HepG2 (cell line): ENCODE results near the gene UBXN6. TPM values are rescaled to one million over a fixed set of nuclear protein-coding genes. Genes with fewer than 3 reads are reported as not detected.

Experiments used
- ARNTL ChIP-seq: sonication (generic); formaldehyde crosslinking; IDR thresholded peaks from 2 replicates; pipeline ENCODE4 v1.4.0; 2020; ENCODE audit warnings: mild to moderate bottlenecking, missing genetic modification reagents
- CBX1 ChIP-seq: IDR thresholded peaks from one replicate; pipeline ENCODE4 v1.6.1; 2016; ENCODE audit warnings: antibody characterized with exemption, low read depth
- EEA1 ChIP-seq: sonication (generic); formaldehyde crosslinking; IDR thresholded peaks from 2 replicates; pipeline ENCODE4 v1.5.1; 2020; ENCODE audit warnings: mild to moderate bottlenecking, missing genetic modification reagents, borderline replicate concordance
- ETV6 ChIP-seq: sonication (generic); formaldehyde crosslinking; conservative IDR thresholded peaks from 2 replicates; pipeline ENCODE4 v1.4.0; 2020; ENCODE audit warnings: missing genetic modification reagents
- GPN1 ChIP-seq: sonication (generic); formaldehyde crosslinking; IDR thresholded peaks from 2 replicates; pipeline ENCODE4 v1.5.1; 2020; ENCODE audit warnings: missing genetic modification reagents, borderline replicate concordance
- HBP1 ChIP-seq: IDR thresholded peaks from 2 replicates; pipeline ENCODE4 v1.6.1; 2016; ENCODE audit warnings: low read depth, control low read depth
- HDAC6 ChIP-seq: fragments of 200-600 bp; sonication (generic); IDR thresholded peaks from 2 replicates; pipeline ENCODE4 v1.7.0; 2017; ENCODE audit warnings: mild to moderate bottlenecking, antibody characterized with exemption, low read length, low read depth
- MIER2 ChIP-seq: IDR thresholded peaks from 2 replicates; pipeline ENCODE4 v1.6.1; 2016; ENCODE audit warnings: missing biosample characterization, missing genetic modification reagents
- MIXL1 ChIP-seq: IDR thresholded peaks from 2 replicates; pipeline ENCODE4 v1.6.1; 2016
- MLXIP ChIP-seq: sonication (generic); formaldehyde crosslinking; IDR thresholded peaks from 2 replicates; pipeline ENCODE4 v1.9.0; 2021; ENCODE audit warnings: missing genetic modification reagents, borderline replicate concordance
- PRPF4 ChIP-seq: fragments of 200-400 bp; formaldehyde crosslinking; IDR thresholded peaks from 2 replicates; pipeline ENCODE4 v1.6.1; 2016; ENCODE audit warnings: low read length, low read depth; ENCODE audit not compliant: poor library complexity, severe bottlenecking
- SKI ChIP-seq: fragments of 450-650 bp; IDR thresholded peaks from one replicate; pipeline ENCODE4 v1.6.1; 2018; ENCODE audit warnings: mild to moderate bottlenecking; ENCODE audit not compliant: partially characterized antibody
- SP1 ChIP-seq, 2 experiments: fragments of 450-650 bp in 1 of 2; sonication (generic) in 1 of 2; formaldehyde crosslinking in 1 of 2; IDR thresholded peaks; 2 replicates each; pipeline versions ENCODE4 v1.4.0 to v1.6.1; 2016 to 2020; ENCODE audit warnings: missing genetic modification reagents in 1 of 2
- TIGD3 ChIP-seq: sonication (generic); formaldehyde crosslinking; IDR thresholded peaks from 2 replicates; pipeline ENCODE4 v1.5.1; 2020; ENCODE audit warnings: mild to moderate bottlenecking, missing genetic modification reagents, borderline replicate concordance
- ZNF232 ChIP-seq: sonication (generic); formaldehyde crosslinking; IDR thresholded peaks from 2 replicates; pipeline ENCODE4 v1.4.0; 2020; ENCODE audit warnings: missing genetic modification reagents, borderline replicate concordance
- ZNF275 ChIP-seq: sonication (generic); formaldehyde crosslinking; IDR thresholded peaks from 2 replicates; pipeline ENCODE4 v1.8.0; 2022; ENCODE audit warnings: missing genetic modification reagents, mild to moderate bottlenecking, inconsistent platforms, borderline replicate concordance
- ZNF326 ChIP-seq: sonication (generic); formaldehyde crosslinking; IDR thresholded peaks from 2 replicates; pipeline ENCODE4 v1.4.0; 2020; ENCODE audit warnings: missing genetic modification reagents, borderline replicate concordance
- ZNF574 ChIP-seq: sonication (generic); formaldehyde crosslinking; IDR thresholded peaks from 2 replicates; pipeline ENCODE4 v1.4.0; 2020; ENCODE audit warnings: missing genetic modification reagents
- ZNF816 ChIP-seq: sonication (generic); formaldehyde crosslinking; IDR thresholded peaks from 2 replicates; pipeline ENCODE4 v1.8.0; 2022; ENCODE audit warnings: missing genetic modification reagents, mild to moderate bottlenecking, borderline replicate concordance
- polyA plus RNA-seq, 8 experiments: library from polyadenylated mRNA; depleted of rRNA in 3 of 8; stranded (reverse) in 7 of 8; unstranded in 1 of 8; fragments of >200 nt; fragmentation: Illumina TruSeq in 4 of 8; extraction: Trizol in 4 of 8; gene quantifications; 2 replicates each; pipeline versions ENCODE4 v1.2.1 to v1.2.3, GENCODE V29; 2011 to 2016; ENCODE audit warnings: low read depth in 4 of 8, missing spikeins in 1 of 8, mixed read lengths in 1 of 8; ENCODE audit not compliant: insufficient read depth in 1 of 8
- total RNA-seq, 5 experiments: library from RNA; depleted of rRNA; stranded (reverse); fragments of >200 nt; fragmentation: Illumina TruSeq; extraction: Trizol; gene quantifications; 2 replicates each; pipeline ENCODE4 v1.2.3, GENCODE V29; 2016; ENCODE audit warnings: low read depth in 1 of 5

Gene UBXN6
- total and polyA plus RNA-seq, 2 of the 13 experiments (the other 11 are each of a cell fraction or from before 2014, with no cell fraction given) = 34.9 to 35.5 TPM

- no peak for TF ChIP-seq TIGD3 (CRISPR knock-in tag)
- 0 out of 2 replicates have a peak, but pooled peaks have one; percentile 50 for TF ChIP-seq MIER2 (CRISPR knock-in tag)
- TF ChIP-seq ZNF816 (CRISPR knock-in tag) = no peak; the same call in 1 of the 2 replicates
- peak; percentile 80 for TF ChIP-seq MIXL1 (CRISPR knock-in tag)
- peak; percentile 64; the same call in 1 of the 2 replicates for TF ChIP-seq ARNTL
- no peak for TF ChIP-seq SP1 (IDR thresholded peaks at IDR 0.05)
- TF ChIP-seq SP1 (CRISPR knock-in tag; IDR thresholded peaks at IDR 0.05) = peak; percentile 75
- TF ChIP-seq ZNF232 (CRISPR knock-in tag) = no peak
- TF ChIP-seq ETV6 = peak; percentile 71; the same call in 1 of the 2 replicates
- peak; percentile 99 for TF ChIP-seq ZNF574 (CRISPR knock-in tag)
- peak; percentile 51 for TF ChIP-seq SKI
- TF ChIP-seq GPN1 (CRISPR knock-in tag) = no peak
- TF ChIP-seq CBX1 = peak; percentile 88
- no peak for TF ChIP-seq EEA1 (CRISPR knock-in tag)
- TF ChIP-seq ZNF326 = no peak
- TF ChIP-seq MLXIP (CRISPR knock-in tag) = no peak
- TF ChIP-seq ZNF275 (CRISPR knock-in tag) = no peak
- TF ChIP-seq HBP1 (CRISPR knock-in tag) = 0 out of 2 replicates have a peak, but pooled peaks have one; percentile 80
- no peak for TF ChIP-seq HDAC6
- no peak for TF ChIP-seq PRPF4
Observed at GRCh38 chr19:4400135-4400936, 57.3 kb downstream of the UBXN6 start, which contains the start of gene SH3GL1 (continued).
